SK-N-MC (cell line): Measurements from ENCODE around the gene RNF121.

ENCODE experiments used
- EZH2 ChIP-seq: fragments of 200-600 bp; sonication (generic); IDR thresholded peaks from one replicate; pipeline ENCODE4 v1.6.1; 2017; ENCODE audit warnings: antibody characterized with exemption
- FOXP2 ChIP-seq: optimal IDR thresholded peaks from 2 replicates; pipeline ENCODE3; 2011; ENCODE audit warnings: mild to moderate bottlenecking, moderate library complexity; ENCODE audit not compliant: insufficient read depth; ENCODE audit errors: extremely low read length, control extremely low read depth
- POLR2AphosphoS5 ChIP-seq: IDR thresholded peaks from 2 replicates; pipeline ENCODE4 v1.6.1; 2012; ENCODE audit warnings: mild to moderate bottlenecking, low read depth, low read length, borderline replicate concordance

DNA sequence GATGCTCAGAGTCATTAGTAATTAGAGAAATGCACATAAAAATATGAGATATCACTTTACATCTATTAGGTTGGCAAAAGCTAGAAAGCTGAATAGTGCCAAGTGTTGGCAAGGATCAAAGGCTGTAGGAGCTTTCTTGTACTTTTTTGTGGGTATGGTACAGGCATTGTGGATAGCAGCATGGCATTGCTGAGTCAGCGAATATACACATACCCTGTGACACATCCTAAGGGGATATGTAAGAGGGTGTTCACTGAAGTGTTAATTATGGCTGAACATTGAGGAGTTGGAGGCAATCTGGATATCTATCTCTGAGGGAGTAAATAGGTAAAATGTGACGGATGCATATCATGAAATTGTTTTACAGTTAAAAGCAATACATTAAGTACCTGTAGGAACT, 42.8 kb downstream of the RNF121 start:
- no peak for TF ChIP-seq EZH2
- TF ChIP-seq POLR2AphosphoS5, result no peak
- TF ChIP-seq FOXP2, result no peak
